GM18870 (cell line): ENCODE measurements around the gene SLC35B3.
A peak's percentile ranks its signal among the peaks of the same experiment; 100 is the strongest.
"Not testable (repeated sequence)": the region's sequence is repeated elsewhere in the genome, so short reads cannot be mapped to it uniquely, and the experiment has no call there.

Experiments used
- ATAC-seq: cut with Tn5 transposase; IDR thresholded peaks from one replicate; pipeline ENCODE4 v1.9.1; 2021; ENCODE audit warnings: moderate library complexity; ENCODE audit not compliant: unreplicated experiment

The SLC35B3 gene

GRCh38 chr6:8435093-8435844 is at the start of gene SLC35B3:
Gene SLC35B3, minus strand, starts transcription at chr6:8435545.
- ATAC-seq: peak; percentile 83

- ATAC-seq: no peak
Measured at GRCh38 chr6:8483650-8484049, 48.3 kb upstream of the SLC35B3 start.

- ATAC-seq: no peak
Measured at GRCh38 chr6:8481727-8482126, 46.4 kb upstream of the SLC35B3 start.

- ATAC-seq: no peak
Measured at GRCh38 chr6:8478418-8478817, 43.1 kb upstream of the SLC35B3 start.

- ATAC-seq: no peak
Measured at GRCh38 chr6:8476656-8477055, 41.3 kb upstream of the SLC35B3 start.

GRCh38 chr6:8468552-8469356 is 33.4 kb upstream of the SLC35B3 start:
- ATAC-seq: no peak

- no peak for ATAC-seq
Measured at GRCh38 chr6:8462694-8463093, 27.3 kb upstream of the SLC35B3 start.

GRCh38 chr6:8462169-8462568 is 26.8 kb upstream of the SLC35B3 start:
- ATAC-seq: no peak

GRCh38 chr6:8446391-8446790 is 11.0 kb upstream of the SLC35B3 start:
- ATAC-seq: no peak

GRCh38 chr6:8445930-8446329 is 10.6 kb upstream of the SLC35B3 start:
- not testable (repeated sequence) for ATAC-seq

- ATAC-seq: no peak
Measured at GRCh38 chr6:8442150-8442549, 6.8 kb upstream of the SLC35B3 start.

- ATAC-seq: no peak
Measured at GRCh38 chr6:8441452-8441851, 6.1 kb upstream of the SLC35B3 start.

- ATAC-seq: no peak
Measured at GRCh38 chr6:8439601-8440268, 4.4 kb upstream of the SLC35B3 start.

GRCh38 chr6:8437813-8438212 is 2.5 kb upstream of the SLC35B3 start:
- ATAC-seq: no peak

GRCh38 chr6:8436966-8437365 is 1.6 kb upstream of the SLC35B3 start:
- ATAC-seq: no peak

- ATAC-seq: no peak
Measured at GRCh38 chr6:8435845-8436168, 462 bp upstream of the SLC35B3 start.

- peak; percentile 34 for ATAC-seq
Measured at GRCh38 chr6:8434727-8435092, 635 bp downstream of the SLC35B3 start.

GRCh38 chr6:8432614-8433013 is 2.7 kb downstream of the SLC35B3 start:
- no peak for ATAC-seq

- no peak for ATAC-seq
Measured at GRCh38 chr6:8429821-8430220, 5.5 kb downstream of the SLC35B3 start.

- not testable (repeated sequence) for ATAC-seq
Measured at GRCh38 chr6:8426544-8426943, 8.8 kb downstream of the SLC35B3 start.

GRCh38 chr6:8420031-8420588 is 15.2 kb downstream of the SLC35B3 start:
- ATAC-seq: no peak

GRCh38 chr6:8415913-8416312 is 19.4 kb downstream of the SLC35B3 start:
- ATAC-seq: no peak
